Smooth muscle cell of the coronary artery (primary cell): ENCODE data around the gene TEKT1. TPM values are rescaled to one million over a fixed set of nuclear protein-coding genes. Genes with fewer than 3 reads are reported as not detected.

Source experiments
- total RNA-seq: library from RNA; depleted of rRNA; stranded (reverse); fragments of >200 nt; gene quantifications from 2 replicates; pipeline ENCODE4 v1.2.3, GENCODE V29; 2014; ENCODE audit warnings: low replicate concordance

TEKT1 gene
- total RNA-seq, result not detected in 2 replicates

DNA sequence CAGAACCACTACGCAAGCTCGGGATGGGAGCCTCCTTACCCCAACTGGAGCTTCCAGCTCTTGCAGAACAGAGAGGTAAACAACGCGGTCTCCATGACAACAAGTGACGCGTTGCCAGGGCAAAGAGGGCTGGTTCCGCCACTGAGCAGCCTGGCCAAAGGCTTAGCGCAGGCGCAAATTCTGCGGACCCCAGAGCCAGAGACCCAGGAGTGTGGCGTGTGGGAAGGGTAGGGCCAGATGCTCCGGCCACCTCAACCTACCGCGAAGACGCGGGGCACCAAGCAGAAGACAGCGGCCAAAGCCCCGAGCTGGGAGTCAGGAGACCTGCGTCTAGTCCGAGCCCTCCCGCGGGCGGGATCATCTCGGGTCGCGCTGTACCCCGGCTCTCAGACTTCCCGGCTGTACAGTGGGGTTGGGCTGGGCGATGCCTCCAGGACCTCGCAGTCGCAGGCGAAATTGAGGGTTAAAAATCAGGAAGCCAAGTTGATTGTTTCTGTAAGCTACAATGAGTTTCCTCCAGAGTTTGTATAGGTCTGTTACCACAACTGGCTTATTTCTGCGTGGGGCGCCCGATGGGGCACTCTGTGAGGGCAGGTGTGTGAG is at the start of gene TEKT1:
TSS of gene TEKT1 (minus strand) at position 69 of the 603 bp plus-strand sequence. CDS start 1,353 bp downstream, outside the sequence.

GRCh38 chr17:6775871-6776405 is 55.6 kb downstream of the TEKT1 start, which contains the start of gene FBXO39:
Gene FBXO39 (plus strand): TSS chr17:6776215. CDS start chr17:6779869, 3,654 bp downstream.

GRCh38 chr17:6755731-6756184 is 75.8 kb downstream of the TEKT1 start, which contains the start of gene XAF1:
Gene XAF1 (plus strand): TSS chr17:6756046. CDS start chr17:6756079, 33 bp downstream.

Other genes with a start within 250 kb of the TEKT1 start
- 8.6 and 12.3 TPM in 2 replicates for gene KIAA0753, start 191.0 kb downstream of the TEKT1 start, total RNA-seq
- 123 and 139 TPM in 2 replicates for gene TXNDC17, start 190.7 kb downstream of the TEKT1 start, total RNA-seq
- 5.1 and 9.2 TPM in 2 replicates for gene MED31, start 180.1 kb downstream of the TEKT1 start, total RNA-seq
- gene C17orf100, start 180.0 kb downstream of the TEKT1 start, total RNA-seq, result under 0.01 and 0.45 TPM in 2 replicates
- 0.15 TPM in 1 of 2 replicates, not detected in the other for gene SLC13A5, start 118.4 kb downstream of the TEKT1 start, total RNA-seq
- gene XAF1, start 75.7 kb downstream of the TEKT1 start, total RNA-seq, result 23.2 and 59.9 TPM in 2 replicates
- 0.08 and 0.82 TPM in 2 replicates for gene FBXO39, start 55.5 kb downstream of the TEKT1 start, total RNA-seq
- gene ALOX12, start 164.3 kb upstream of the TEKT1 start, total RNA-seq, result under 0.01 TPM in 1 of 2 replicates, not detected in the other
- 23.3 and 44.7 TPM in 2 replicates for gene RNASEK, start 180.9 kb upstream of the TEKT1 start, total RNA-seq
- 0.30 and 0.47 TPM in 2 replicates for gene BCL6B, start 191.3 kb upstream of the TEKT1 start, total RNA-seq
- 0.12 and 0.23 TPM in 2 replicates for gene SLC16A13, start 204.3 kb upstream of the TEKT1 start, total RNA-seq
- 0.08 and 0.12 TPM in 2 replicates for gene SLC16A11, start 212.4 kb upstream of the TEKT1 start, total RNA-seq
- 0.70 TPM in 1 of 2 replicates, not detected in the other for gene CLEC10A, start 248.5 kb upstream of the TEKT1 start, total RNA-seq